NCI-H1436 (cell line): Measurements from ENCODE around the gene MRM2.

Experiments used
- DNase-seq: peaks from one replicate; lab custom pipeline; 2025; lab: John Stamatoyannopoulos, UW

MRM2 gene

GRCh38 chr7:2203766-2204300 is 38.2 kb downstream of the MRM2 start:
- no peak for DNase-seq

GRCh38 chr7:2202901-2203765 is 38.9 kb downstream of the MRM2 start:
- no peak for DNase-seq

- DNase-seq: no peak
Measured at GRCh38 chr7:2202361-2202761, 39.6 kb downstream of the MRM2 start.

- DNase-seq: no peak
Measured at GRCh38 chr7:2201686-2202360, 40.2 kb downstream of the MRM2 start.

DNA sequence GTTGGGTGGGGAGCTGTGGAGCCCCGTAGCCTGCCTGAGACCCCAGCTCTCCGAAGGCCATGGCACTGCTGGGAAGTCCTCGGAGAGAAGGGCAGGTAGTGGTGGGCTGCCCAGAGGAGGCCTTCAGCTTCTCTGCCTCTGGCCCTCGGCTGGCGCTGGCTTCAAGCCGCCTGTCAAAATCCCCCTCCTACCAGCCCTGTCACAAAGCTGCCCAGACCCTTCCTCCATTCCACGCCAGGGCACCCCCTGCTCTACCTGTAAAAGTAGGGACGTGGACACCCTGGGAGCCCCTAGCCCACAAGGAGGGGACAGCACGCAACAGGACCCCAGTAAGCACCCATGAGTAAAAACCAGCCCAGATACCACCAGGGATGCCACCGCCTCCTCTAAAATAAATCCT is 40.9 kb downstream of the MRM2 start:
- no peak for DNase-seq

GRCh38 chr7:2200584-2200980 is 41.4 kb downstream of the MRM2 start:
- no peak for DNase-seq

- no peak for DNase-seq
Measured at GRCh38 chr7:2199956-2200583, 41.9 kb downstream of the MRM2 start.

- DNase-seq: no peak
Measured at GRCh38 chr7:2199528-2199927, 42.5 kb downstream of the MRM2 start.

GRCh38 chr7:2198760-2199159 is 43.2 kb downstream of the MRM2 start:
- no peak for DNase-seq

GRCh38 chr7:2198206-2198605 is 43.8 kb downstream of the MRM2 start:
- DNase-seq: peak; percentile 2

- DNase-seq: no peak
Measured at GRCh38 chr7:2197436-2198155, 44.4 kb downstream of the MRM2 start.

- no peak for DNase-seq
Measured at GRCh38 chr7:2196381-2197378, 45.3 kb downstream of the MRM2 start.

- no peak for DNase-seq
Measured at GRCh38 chr7:2195400-2196246, 46.4 kb downstream of the MRM2 start.

DNA sequence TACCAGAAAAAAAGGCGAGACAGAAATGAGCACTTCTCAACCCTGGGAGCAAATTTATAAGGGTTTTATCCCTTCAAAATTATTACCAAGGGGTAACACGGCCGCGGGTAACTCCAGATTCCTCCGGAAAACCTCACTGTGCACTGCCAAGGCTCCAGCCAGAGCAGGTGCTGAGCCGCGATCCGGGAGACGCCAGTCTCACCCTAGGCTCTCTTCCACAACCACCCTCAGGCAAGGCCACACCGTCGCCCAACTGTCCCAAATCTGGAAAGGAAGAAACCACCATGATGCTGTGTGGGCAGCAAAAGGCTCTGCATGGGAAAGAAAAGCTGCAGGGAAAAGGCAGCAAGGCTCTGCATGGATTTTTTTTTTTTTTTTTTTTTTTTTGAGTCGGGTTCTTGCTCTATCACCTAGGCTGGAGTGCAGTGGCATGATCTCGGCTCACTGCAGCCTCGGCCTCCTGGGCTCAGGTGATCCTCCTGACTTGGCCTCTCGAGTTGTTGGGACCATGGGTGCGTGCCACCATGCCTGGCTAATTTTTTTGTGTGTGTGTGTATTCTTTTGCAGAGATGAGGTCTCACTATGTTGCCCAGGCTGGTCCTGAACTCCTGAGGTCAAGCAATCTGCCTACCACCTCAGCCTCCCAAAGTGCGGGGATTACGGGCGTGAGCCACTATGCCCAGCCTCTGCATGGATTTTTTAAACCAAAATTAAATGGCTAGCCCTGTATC is 48.3 kb downstream of the MRM2 start:
- no peak for DNase-seq

DNA sequence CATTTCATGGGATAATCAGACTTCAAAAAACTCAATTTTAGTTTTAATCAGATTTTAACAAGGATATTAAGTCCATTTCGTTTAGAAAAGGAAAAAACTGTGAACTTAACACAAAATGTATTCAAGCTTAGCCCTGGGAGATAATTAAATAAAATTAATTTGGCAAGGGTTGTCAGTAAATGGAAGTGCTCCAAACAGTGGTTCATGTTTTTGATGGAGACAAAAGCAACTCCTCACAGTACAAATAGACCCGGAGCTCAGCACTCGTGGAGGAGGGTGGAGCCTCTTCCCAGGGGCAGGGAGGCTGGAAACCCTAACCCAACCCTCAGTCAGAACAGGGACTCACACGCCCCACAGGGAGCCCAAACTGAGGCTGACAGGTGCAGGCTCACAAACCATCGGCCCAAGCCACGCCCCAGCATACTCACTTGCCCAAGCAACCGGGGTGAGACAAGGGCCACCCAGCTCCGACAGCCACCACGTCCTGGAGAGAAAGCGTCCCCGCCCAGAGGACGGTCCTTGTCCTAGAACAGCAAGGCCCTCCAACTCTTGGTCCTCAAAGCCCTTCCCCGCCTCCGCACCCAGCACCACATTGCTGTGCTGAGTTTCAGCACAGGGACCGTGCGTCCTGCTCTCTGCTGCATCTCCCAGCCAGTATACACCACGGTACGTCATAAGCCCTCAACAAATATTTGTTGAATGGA is 49.0 kb downstream of the MRM2 start:
- DNase-seq: peak; percentile 64

- DNase-seq: no peak
Measured at GRCh38 chr7:2191016-2191415, 51.0 kb downstream of the MRM2 start.

DNA sequence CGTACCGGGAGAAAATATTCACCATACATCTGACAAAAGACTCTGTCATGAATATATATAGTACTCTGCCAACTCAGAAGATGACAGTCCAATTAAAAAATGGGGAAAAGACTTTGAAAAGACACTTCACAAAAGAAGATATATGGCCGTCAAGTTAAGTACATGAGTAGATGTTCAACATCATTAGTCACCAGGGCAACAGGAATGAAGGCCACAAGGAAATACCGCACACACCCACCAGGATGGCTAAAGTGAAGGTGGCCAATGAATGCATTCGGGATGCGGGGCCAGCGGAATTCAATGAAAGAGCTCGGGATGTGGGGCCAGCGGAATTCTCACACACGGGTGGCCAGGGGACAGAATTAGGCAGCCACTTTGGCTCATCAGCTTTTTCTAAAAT is 51.5 kb downstream of the MRM2 start:
- DNase-seq: peak; percentile 57

GRCh38 chr7:2186166-2186565 is 55.8 kb downstream of the MRM2 start:
- no peak for DNase-seq

GRCh38 chr7:2185715-2186114 is 56.3 kb downstream of the MRM2 start:
- DNase-seq: no peak
